KMS-11 (cell line): ENCODE measurements around the gene NOL12.

Source experiments
- H2AFZ ChIP-seq: fragments of 200-600 bp; sonication (generic); 2 replicates; pipeline ENCODE4 v1.6.1; 2016; ENCODE audit warnings: antibody characterized with exemption, mixed run types, low read depth
- H3K27ac ChIP-seq: fragments of 200-600 bp; sonication (generic); 2 replicates; pipeline ENCODE4 v1.6.1; 2016; ENCODE audit warnings: mild to moderate bottlenecking, mixed run types
- H3K27me3 ChIP-seq: fragments of 200-600 bp; sonication (generic); 2 replicates; pipeline ENCODE4 v1.6.1; 2017; ENCODE audit warnings: mild to moderate bottlenecking, low read depth, mixed run types, moderate library complexity; ENCODE audit not compliant: insufficient read depth
- H3K36me3 ChIP-seq: fragments of 200-600 bp; sonication (generic); 2 replicates; pipeline ENCODE4 v1.6.1; 2017; ENCODE audit warnings: mild to moderate bottlenecking, mixed run types; ENCODE audit not compliant: insufficient read depth
- H3K4me1 ChIP-seq: fragments of 200-600 bp; sonication (generic); 2 replicates; pipeline ENCODE4 v1.6.1; 2016; ENCODE audit warnings: mild to moderate bottlenecking, low read depth, mixed run types; ENCODE audit not compliant: poor library complexity, severe bottlenecking
- H3K4me2 ChIP-seq: fragments of 200-600 bp; sonication (generic); 2 replicates; pipeline ENCODE4 v1.7.0; 2016; ENCODE audit warnings: mild to moderate bottlenecking, mixed run types
- H3K4me3 ChIP-seq: fragments of 200-600 bp; sonication (generic); IDR thresholded peaks from 2 replicates; pipeline ENCODE4 v1.6.1; 2017; ENCODE audit warnings: low read depth, low read length, mixed read lengths; ENCODE audit not compliant: insufficient read depth
- H3K79me2 ChIP-seq: fragments of 200-600 bp; sonication (generic); 2 replicates; pipeline ENCODE4 v1.6.1; 2016; ENCODE audit warnings: low read depth, mixed run types; ENCODE audit not compliant: insufficient read depth
- H3K9ac ChIP-seq: fragments of 200-600 bp; sonication (generic); 2 replicates; pipeline ENCODE4 v1.6.1; 2016; ENCODE audit warnings: mild to moderate bottlenecking, mixed run types
- H4K20me1 ChIP-seq: fragments of 200-600 bp; sonication (generic); 2 replicates; pipeline ENCODE4 v1.6.1; 2016; ENCODE audit warnings: mild to moderate bottlenecking, mixed run types; ENCODE audit not compliant: insufficient read depth
- TF ChIP-seq, protein P1 (sequence below): fragments of 200-600 bp; sonication (generic); conservative IDR thresholded peaks from 2 replicates; pipeline ENCODE4 v1.6.1; 2017; ENCODE audit warnings: low read depth, mild to moderate bottlenecking, antibody characterized with exemption, low read length, moderate library complexity, mixed read lengths

Gene NOL12

DNA sequence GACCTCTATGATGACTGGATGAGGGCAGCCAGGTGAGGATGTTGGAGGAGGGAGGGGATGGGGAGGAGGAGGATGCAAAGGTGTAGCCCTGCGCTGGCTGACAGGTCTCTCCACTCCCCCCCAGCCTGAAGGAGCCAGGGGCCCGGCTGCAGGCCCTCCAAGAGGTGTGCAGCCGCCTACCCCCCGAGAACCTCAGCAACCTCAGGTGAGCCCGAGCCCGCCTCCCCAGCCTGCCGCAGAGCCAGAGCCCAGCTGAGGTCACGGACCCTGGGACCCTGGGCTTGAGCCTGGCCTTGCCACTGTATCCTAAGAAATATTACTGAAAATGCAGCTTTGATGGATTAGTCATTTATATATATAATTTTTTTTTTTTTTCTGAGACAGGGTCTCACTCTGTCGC is 38.8 kb upstream of the NOL12 start:
- no peaks in the 10 kb centered on the region for H3K4me1 ChIP-seq
- H3K36me3 ChIP-seq, result no peaks in the 10 kb centered on the region
- H3K27ac ChIP-seq, result no peak overlapping the region

DNA sequence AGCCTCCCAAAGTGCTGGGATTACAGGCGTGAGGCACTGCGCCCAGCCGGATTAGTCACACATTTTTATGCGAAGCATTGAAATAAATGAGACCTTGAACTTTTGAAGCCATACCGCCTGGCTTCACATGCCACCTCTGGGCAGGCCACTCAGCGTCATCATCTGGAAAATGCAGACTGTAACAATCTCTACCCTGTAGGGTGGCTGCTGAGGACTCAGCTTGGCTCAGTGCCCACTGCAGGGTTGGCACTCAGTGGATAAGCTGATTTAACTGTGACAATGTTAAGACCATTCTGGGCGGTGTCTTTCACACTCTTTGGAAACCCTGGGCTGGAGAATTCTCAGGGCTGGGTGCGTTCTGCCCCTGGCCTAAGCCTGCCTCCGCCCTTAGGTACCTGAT is 38.2 kb upstream of the NOL12 start:
- no peak overlapping the region for H3K27ac ChIP-seq
- H3K4me1 ChIP-seq, result no peaks in the 10 kb centered on the region

More for the DNA sequence above, 38.8 kb upstream of the NOL12 start:
- TF ChIP-seq, protein P1, sequence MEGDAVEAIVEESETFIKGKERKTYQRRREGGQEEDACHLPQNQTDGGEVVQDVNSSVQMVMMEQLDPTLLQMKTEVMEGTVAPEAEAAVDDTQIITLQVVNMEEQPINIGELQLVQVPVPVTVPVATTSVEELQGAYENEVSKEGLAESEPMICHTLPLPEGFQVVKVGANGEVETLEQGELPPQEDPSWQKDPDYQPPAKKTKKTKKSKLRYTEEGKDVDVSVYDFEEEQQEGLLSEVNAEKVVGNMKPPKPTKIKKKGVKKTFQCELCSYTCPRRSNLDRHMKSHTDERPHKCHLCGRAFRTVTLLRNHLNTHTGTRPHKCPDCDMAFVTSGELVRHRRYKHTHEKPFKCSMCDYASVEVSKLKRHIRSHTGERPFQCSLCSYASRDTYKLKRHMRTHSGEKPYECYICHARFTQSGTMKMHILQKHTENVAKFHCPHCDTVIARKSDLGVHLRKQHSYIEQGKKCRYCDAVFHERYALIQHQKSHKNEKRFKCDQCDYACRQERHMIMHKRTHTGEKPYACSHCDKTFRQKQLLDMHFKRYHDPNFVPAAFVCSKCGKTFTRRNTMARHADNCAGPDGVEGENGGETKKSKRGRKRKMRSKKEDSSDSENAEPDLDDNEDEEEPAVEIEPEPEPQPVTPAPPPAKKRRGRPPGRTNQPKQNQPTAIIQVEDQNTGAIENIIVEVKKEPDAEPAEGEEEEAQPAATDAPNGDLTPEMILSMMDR, result no peak
- Histone ChIP-seq H3K27me3 (no peaks in the 10 kb centered on the region), H4K20me1 (no peaks in the 10 kb centered on the region), H3K9ac (no peak overlapping the region), H2AFZ (no peak overlapping the region), H3K4me3 (no peak overlapping the region), H3K4me2 (no peak overlapping the region), H3K79me2 (no peaks in the 10 kb centered on the region)

DNA sequence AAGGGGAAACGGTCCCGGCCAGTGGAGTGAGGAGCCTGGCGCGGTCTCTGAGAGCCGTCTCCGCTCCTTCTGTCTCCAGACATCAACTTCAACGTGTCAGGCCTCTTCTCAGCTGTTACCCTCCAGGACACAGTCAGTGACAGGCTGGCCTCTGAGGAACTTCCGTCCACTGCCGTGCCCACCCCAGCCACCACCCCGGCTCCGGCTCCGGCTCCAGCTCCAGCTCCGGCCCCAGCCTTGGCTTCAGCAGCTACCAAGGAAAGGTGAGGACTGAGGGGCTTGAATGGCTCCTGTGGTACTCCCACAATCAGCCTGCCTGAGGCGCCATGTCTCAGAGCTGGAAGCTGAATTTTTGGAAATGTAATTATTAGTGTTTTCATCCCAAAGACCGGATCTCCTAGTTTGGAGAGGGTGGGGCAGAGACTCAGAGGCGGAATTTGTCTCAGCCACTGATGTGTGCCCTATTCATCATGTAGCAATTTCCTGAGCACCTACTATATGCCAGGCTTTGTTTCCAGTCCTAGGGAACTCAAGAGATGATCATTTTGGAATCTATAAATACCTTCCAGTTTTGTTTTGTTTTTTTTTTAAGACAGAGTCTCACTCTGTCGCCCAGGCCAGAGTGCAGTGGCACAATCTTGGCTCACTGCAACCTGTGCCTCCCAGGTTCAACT is 35.5 kb upstream of the NOL12 start:
- TF ChIP-seq, protein P1, result no peak
- Histone ChIP-seq H3K4me2 (no peak overlapping the region), H3K27ac (no peak overlapping the region), H3K4me1 (no peaks in the 10 kb centered on the region), H3K27me3 (no peaks in the 10 kb centered on the region), H3K9ac (no peak overlapping the region), H4K20me1 (no peaks in the 10 kb centered on the region), H3K79me2 (no peaks in the 10 kb centered on the region), H3K36me3 (no peaks in the 10 kb centered on the region), H3K4me3 (no peak overlapping the region), H2AFZ (no peak overlapping the region)

More for the DNA sequence above, 38.2 kb upstream of the NOL12 start:
- Histone ChIP-seq H2AFZ (no peak overlapping the region), H3K4me3 (no peak overlapping the region), H3K79me2 (no peaks in the 10 kb centered on the region), H3K27me3 (no peaks in the 10 kb centered on the region), H4K20me1 (no peaks in the 10 kb centered on the region), H3K36me3 (no peaks in the 10 kb centered on the region), H3K4me2 (no peak overlapping the region), H3K9ac (no peak overlapping the region)
- TF ChIP-seq, protein P1, result no peak

DNA sequence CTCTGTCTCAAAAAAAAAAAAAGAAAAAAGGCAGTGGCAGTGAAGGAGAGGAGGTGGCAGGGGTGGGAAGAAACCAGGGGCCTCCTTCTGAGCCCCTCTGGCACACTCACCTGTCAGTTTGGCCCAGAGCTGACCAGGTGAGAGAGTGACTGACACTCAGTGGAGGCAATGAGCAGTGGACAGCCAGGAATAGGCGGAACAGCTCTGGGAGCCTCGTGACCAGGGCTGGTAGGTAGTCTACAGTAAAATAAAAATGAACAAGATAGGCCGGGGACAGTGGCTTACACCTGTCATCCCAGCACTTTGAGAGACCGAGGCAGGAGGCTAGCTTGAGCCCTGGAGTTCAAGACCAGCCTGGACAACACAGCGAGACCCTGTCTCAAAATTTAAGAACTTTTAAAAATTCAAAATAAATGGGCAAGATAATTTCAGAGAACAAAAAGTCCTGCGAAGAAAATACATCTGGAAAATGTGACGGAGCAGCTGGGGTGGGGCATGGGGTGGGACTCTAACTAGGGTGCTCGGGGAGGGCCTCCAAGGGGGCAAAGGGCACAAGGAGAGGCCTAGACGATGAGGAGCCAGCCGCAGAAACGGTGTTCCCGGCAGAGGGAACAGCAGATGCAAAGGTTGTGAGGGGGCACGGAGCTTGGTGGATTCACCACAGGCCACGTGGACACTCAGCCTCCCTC is 31.4 kb upstream of the NOL12 start:
- Histone ChIP-seq H4K20me1 (no peaks in the 10 kb centered on the region), H3K4me3 (no peak overlapping the region), H3K27ac (no peak overlapping the region), H3K9ac (no peak overlapping the region), H2AFZ (no peak overlapping the region), H3K27me3 (no peaks in the 10 kb centered on the region), H3K36me3 (no peaks in the 10 kb centered on the region), H3K4me1 (peaks cover 10% of the 10 kb centered on the region), H3K79me2 (peaks cover 7% of the 10 kb centered on the region), H3K4me2 (no peak overlapping the region)
- TF ChIP-seq, protein P1, result no peak
